ENCODE results near the gene PAGE4.
A peak's percentile ranks its signal among the peaks of the same experiment; 100 is the strongest.

The PAGE4 gene

DNA sequence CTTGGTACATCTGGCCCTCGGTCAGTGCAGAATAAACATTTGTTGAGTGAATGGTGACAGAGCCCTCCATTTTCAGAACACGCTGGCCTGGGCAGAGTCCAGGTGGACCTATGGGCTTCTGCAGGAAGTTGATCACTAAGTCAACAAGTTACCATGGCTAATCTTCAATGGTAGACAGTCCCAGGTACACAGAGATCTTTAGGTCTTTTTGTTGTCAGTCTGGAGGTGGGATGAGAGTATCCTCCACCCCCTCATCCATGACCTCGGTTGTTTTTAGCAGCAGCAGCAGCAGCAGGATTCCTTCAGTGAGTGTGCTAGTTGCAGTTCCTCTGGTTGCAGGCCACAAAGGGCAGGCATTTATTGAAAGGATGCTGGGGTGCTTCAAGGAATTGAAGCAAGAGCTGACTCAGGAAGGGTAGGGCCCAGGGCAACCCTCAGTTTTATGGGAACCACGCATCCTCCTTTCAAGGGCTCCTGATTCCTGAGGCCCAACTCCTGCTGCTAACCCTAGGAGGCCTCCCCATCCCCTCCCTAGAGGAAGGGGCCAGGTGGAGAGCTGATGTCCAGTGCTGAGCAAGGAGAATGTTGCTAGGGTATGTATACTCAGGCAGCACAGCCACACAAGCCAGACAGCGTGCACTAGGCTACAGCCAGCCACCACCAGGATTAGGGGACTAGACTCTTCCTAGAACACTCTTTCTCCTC, 48.4 kb downstream of the PAGE4 start:
- DNase-seq = no peak

- DNase-seq = no peak
Observed at GRCh38 chrX:49878128-49878833, 49.2 kb downstream of the PAGE4 start.

DNA sequence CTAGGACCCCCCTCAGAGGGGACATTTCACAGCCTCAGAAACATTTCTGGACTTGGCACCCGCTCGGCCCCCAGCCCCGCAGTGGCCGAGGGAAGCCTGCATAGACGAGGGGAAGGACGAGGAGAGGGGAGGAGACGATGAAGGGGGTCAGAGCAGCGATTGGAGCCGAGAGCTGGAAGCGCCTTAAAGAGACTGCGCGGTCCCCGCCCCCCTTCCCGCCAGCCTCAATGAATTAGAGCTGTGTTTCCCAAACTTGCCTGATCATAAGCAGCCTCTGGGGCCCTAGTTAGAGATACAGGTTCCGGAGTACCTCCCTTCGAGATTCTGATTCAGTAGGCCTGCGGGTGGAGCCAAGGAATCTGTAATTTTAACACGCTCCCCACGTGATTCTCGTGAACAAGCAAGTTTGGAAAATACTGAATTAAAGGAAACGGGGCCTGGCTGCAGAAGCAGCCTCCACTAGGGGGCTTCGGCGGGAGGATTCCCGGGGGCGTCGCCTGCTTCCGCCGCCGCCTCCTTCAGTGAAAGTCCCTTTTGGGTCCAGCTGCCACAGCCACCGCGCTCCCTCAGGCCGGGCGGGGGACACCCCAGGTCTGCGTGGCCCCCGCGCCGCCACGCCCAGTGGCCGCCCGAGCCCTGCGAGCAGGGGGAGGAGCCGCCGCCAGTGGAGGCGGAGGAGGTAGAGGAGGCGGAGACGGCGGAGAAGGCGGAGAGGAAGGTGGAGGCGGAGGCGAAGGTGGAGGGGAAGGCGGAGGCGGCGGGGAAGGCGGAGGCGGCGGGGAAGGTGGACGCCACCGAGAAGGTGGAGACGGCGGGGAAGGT, 49.9 kb downstream of the PAGE4 start, which contains the start of gene USP27X:
Gene USP27X (plus strand): TSS at position 651 of the 822 bp plus-strand sequence. CDS start 824 bp downstream, outside the sequence.
- peak; percentile 70 for DNase-seq

- DNase-seq = no peak
Observed at GRCh38 chrX:49879656-49880277, 50.7 kb downstream of the PAGE4 start.

GRCh38 chrX:49880668-49881067, 51.6 kb downstream of the PAGE4 start:
- no peak for DNase-seq
